ENCODE data around the gene KLF9. TPM values are rescaled to one million over a fixed set of nuclear protein-coding genes. Genes with fewer than 3 reads are reported as not detected.

Gene KLF9
- total and polyA plus RNA-seq, 9 of the 15 experiments (the other 6 are each of a cell fraction or from before 2014, with no cell fraction given), result 3.3 to 11.9 (median 6.9) TPM

DNA sequence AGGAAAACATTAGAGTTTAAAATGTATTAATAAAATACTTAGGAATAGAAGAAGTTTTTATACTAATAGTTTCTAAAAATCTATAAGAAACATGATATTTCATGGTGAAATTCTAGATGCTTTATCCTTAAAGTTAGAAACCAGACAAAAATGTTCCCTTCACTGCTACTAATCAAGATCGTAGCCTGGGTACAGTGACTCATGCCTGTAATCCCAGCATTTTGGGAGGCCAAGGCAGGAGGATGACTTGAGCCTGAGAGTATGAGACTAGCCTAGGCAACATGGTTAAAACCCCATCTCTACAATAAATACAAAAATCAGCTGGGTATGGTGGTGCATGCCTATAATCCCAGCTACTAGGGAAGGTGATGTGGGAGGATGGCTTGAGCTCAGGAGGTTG, 30.4 kb upstream of the KLF9 start (continued):
- TF ChIP-seq, protein P1, sequence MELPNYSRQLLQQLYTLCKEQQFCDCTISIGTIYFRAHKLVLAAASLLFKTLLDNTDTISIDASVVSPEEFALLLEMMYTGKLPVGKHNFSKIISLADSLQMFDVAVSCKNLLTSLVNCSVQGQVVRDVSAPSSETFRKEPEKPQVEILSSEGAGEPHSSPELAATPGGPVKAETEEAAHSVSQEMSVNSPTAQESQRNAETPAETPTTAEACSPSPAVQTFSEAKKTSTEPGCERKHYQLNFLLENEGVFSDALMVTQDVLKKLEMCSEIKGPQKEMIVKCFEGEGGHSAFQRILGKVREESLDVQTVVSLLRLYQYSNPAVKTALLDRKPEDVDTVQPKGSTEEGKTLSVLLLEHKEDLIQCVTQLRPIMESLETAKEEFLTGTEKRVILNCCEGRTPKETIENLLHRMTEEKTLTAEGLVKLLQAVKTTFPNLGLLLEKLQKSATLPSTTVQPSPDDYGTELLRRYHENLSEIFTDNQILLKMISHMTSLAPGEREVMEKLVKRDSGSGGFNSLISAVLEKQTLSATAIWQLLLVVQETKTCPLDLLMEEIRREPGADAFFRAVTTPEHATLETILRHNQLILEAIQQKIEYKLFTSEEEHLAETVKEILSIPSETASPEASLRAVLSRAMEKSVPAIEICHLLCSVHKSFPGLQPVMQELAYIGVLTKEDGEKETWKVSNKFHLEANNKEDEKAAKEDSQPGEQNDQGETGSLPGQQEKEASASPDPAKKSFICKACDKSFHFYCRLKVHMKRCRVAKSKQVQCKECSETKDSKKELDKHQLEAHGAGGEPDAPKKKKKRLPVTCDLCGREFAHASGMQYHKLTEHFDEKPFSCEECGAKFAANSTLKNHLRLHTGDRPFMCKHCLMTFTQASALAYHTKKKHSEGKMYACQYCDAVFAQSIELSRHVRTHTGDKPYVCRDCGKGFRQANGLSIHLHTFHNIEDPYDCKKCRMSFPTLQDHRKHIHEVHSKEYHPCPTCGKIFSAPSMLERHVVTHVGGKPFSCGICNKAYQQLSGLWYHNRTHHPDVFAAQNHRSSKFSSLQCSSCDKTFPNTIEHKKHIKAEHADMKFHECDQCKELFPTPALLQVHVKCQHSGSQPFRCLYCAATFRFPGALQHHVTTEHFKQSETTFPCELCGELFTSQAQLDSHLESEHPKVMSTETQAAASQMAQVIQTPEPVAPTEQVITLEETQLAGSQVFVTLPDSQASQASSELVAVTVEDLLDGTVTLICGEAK (IDR thresholded peaks at IDR 0.05), result no peak
- TF ChIP-seq, protein P1 (CRISPR knock-in tag; IDR thresholded peaks at IDR 0.05), result no peak
- TF ChIP-seq JUND (IDR thresholded peaks at IDR 0.05; ENCODE audit: borderline replicate concordance, low read depth, low read length) (peak; percentile 71; the same call in 1 of the 2 replicates), JUND (tag; IDR thresholded peaks at IDR 0.05; ENCODE audit: borderline replicate concordance, low read depth, low read length) (peak; percentile 74; the same call in 2 of the 3 replicates), XRCC5 (IDR thresholded peaks at IDR 0.05; ENCODE audit: low read depth, low read length) (no peak), TEAD2 (tag; IDR thresholded peaks at IDR 0.05) (no peak), KLF6 (CRISPR knock-in tag; IDR thresholded peaks at IDR 0.05; ENCODE audit: borderline replicate concordance) (no peak), ZKSCAN3 (CRISPR knock-in tag; IDR thresholded peaks at IDR 0.05) (no peak), COPS2 (conservative IDR thresholded peaks at IDR 0.05) (no peak), MCM3 (IDR thresholded peaks at IDR 0.05) (no peak), PTRF (tag; IDR thresholded peaks at IDR 0.05) (no peak), ATF1 (CRISPR knock-in tag; IDR thresholded peaks at IDR 0.05) (no peak), ATF1 (tag; IDR thresholded peaks at IDR 0.05) (no peak), PRMT5 (CRISPR knock-in tag; IDR thresholded peaks at IDR 0.05) (no peak), FOSL1 (tag; conservative IDR thresholded peaks at IDR 0.05) (peak; percentile 62; the same call in 1 of the 2 replicates), ZNF717 (CRISPR knock-in tag; IDR thresholded peaks at IDR 0.05) (no peak), CCNT2 (IDR thresholded peaks at IDR 0.05; ENCODE audit: borderline replicate concordance, extremely low read depth, insufficient read length, low read depth, low read length) (no peak)
- TF ChIP-seq, protein P2, sequence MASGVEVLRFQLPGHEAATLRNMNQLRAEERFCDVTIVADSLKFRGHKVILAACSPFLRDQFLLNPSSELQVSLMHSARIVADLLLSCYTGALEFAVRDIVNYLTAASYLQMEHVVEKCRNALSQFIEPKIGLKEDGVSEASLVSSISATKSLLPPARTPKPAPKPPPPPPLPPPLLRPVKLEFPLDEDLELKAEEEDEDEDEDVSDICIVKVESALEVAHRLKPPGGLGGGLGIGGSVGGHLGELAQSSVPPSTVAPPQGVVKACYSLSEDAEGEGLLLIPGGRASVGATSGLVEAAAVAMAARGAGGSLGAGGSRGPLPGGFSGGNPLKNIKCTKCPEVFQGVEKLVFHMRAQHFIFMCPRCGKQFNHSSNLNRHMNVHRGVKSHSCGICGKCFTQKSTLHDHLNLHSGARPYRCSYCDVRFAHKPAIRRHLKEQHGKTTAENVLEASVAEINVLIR (CRISPR knock-in tag; IDR thresholded peaks at IDR 0.05), result no peak
- TF ChIP-seq, protein P3, sequence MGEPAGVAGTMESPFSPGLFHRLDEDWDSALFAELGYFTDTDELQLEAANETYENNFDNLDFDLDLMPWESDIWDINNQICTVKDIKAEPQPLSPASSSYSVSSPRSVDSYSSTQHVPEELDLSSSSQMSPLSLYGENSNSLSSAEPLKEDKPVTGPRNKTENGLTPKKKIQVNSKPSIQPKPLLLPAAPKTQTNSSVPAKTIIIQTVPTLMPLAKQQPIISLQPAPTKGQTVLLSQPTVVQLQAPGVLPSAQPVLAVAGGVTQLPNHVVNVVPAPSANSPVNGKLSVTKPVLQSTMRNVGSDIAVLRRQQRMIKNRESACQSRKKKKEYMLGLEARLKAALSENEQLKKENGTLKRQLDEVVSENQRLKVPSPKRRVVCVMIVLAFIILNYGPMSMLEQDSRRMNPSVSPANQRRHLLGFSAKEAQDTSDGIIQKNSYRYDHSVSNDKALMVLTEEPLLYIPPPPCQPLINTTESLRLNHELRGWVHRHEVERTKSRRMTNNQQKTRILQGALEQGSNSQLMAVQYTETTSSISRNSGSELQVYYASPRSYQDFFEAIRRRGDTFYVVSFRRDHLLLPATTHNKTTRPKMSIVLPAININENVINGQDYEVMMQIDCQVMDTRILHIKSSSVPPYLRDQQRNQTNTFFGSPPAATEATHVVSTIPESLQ (CRISPR knock-in tag; IDR thresholded peaks at IDR 0.05), result no peak
